ENCODE data around the gene TBX18. TPM values are rescaled to one million over a fixed set of nuclear protein-coding genes. Genes with fewer than 3 reads are reported as not detected.

The TBX18 gene
- total and polyA plus RNA-seq, 12 donors: 1.0 to 10.4 (median 2.9) TPM

DNA sequence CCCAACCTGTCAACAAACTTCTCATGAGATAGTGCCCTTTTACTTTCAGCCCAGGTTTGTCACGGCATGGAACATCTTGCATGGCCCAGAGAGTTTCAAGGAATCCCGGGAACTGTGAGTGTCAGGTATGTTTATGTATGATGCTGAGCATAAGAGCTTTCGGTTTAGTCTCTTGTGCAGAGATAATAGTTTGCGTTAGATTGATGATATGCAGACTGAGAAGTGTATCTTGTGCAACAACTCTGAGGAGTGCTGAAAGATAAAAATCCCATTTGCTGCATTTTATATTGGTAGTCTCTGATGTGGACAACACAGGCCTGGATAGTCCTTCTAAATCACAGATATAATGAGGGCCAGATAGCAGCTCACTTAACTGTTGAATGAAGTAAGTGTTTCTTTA lies 99.0 kb downstream of the TBX18 start:
- TF ChIP-seq POLR2A (IDR thresholded peaks at IDR 0.05) (no peak), CTCF (IDR thresholded peaks at IDR 0.05) (no peak)
- no peak overlapping the region for H3K4me3 ChIP-seq
- no peaks in the 10 kb centered on the region for H3K9me3 ChIP-seq (replicated peaks in 1 of 3)
- 70 to 86% (median 74%) methylated on average over 4 of the region's 4 CpGs for WGBS, 4 donors
- no peaks in the 10 kb centered on the region for H3K36me3 ChIP-seq (replicated peaks in 1 of 2)
- H3K27me3 ChIP-seq: no peaks in the 10 kb centered on the region
- H3K27ac ChIP-seq: no peak overlapping the region
- no peak for DNase-seq
- H3K4me1 ChIP-seq (replicated peaks in 1 of 2): no peaks in the 10 kb centered on the region
- intact Hi-C loops (cut with DNase I): no loop called here

- intact Hi-C loops (cut with DNase I): no loop called here
- Histone ChIP-seq H3K9me3 (replicated peaks in 1 of 3) (no peaks in the 10 kb centered on the region), H3K4me3 (no peak overlapping the region), H3K27ac (no peak overlapping the region), H3K4me1 (replicated peaks in 1 of 2) (no peaks in the 10 kb centered on the region), H3K36me3 (replicated peaks in 1 of 2) (no peaks in the 10 kb centered on the region), H3K27me3 (no peaks in the 10 kb centered on the region)
- 36 to 47% (median 41%) methylated on average over 2 of the region's 2 CpGs for WGBS, 4 donors
- no peak for DNase-seq
- no peak for TF ChIP-seq CTCF (IDR thresholded peaks at IDR 0.05)
- no peak for TF ChIP-seq POLR2A (IDR thresholded peaks at IDR 0.05)
Measured at GRCh38 chr6:84663866-84664265, 100.5 kb downstream of the TBX18 start.

- intact Hi-C loops (cut with DNase I): no loop called here
Measured at GRCh38 chr6:84657486-84657885, 106.9 kb downstream of the TBX18 start.

DNA sequence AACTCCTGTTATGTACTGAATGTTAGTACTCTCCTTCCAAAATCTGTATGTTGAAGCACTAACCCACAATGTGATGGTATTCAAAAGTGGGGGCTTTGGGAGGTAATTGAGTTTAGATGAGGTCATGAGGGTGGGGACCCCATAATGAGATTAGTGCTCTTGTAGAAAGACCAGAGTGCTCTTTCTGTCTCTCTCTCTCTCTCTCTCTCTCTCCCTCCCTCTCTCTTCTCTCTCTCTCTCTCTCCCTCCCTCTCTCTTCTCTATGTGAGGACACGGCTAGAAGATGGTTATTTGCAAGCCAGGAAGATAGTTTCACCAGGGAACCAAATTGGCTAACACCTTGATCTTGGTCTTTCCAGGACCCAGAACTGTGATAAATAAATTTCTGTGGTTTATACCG lies 107.4 kb downstream of the TBX18 start:
- intact Hi-C loops (cut with DNase I): no loop called here
- DNase-seq: no peak
- Histone ChIP-seq H3K36me3 (replicated peaks in 1 of 2) (no peaks in the 10 kb centered on the region), H3K9me3 (replicated peaks in 1 of 3) (no peaks in the 10 kb centered on the region), H3K27me3 (no peaks in the 10 kb centered on the region), H3K4me1 (replicated peaks in 1 of 2) (no peaks in the 10 kb centered on the region), H3K4me3 (no peak overlapping the region), H3K27ac (no peak overlapping the region)
- 43 to 64% (median 55%) methylated on average over 2 of the region's 2 CpGs for WGBS, 4 donors
- no peak for TF ChIP-seq POLR2A (IDR thresholded peaks at IDR 0.05)
- no peak for TF ChIP-seq CTCF (IDR thresholded peaks at IDR 0.05)

More at GRCh38 chr6:84657486-84657885, 106.9 kb downstream of the TBX18 start:
- no peak overlapping the region for H3K27ac ChIP-seq
- TF ChIP-seq POLR2A (IDR thresholded peaks at IDR 0.05) (no peak), CTCF (IDR thresholded peaks at IDR 0.05) (no peak)
- 59 to 78% (median 66%) methylated on average over 2 of the region's 2 CpGs for WGBS, 4 donors
- H3K9me3 ChIP-seq (replicated peaks in 1 of 3): no peaks in the 10 kb centered on the region
- no peaks in the 10 kb centered on the region for H3K36me3 ChIP-seq (replicated peaks in 1 of 2)
- no peaks in the 10 kb centered on the region for H3K4me1 ChIP-seq (replicated peaks in 1 of 2)
- no peak overlapping the region for H3K4me3 ChIP-seq
- H3K27me3 ChIP-seq: no peaks in the 10 kb centered on the region
- DNase-seq: no peak

Data from adrenal gland (tissue), 12 donors.